Measurements from ENCODE around the gene ENPP3. TPM values are rescaled to one million over a fixed set of nuclear protein-coding genes. Genes with fewer than 3 reads are reported as not detected.

ENPP3 gene
- total RNA-seq, 2 donors from 2014 or later: 2.2 to 25.0 TPM

- WGBS: 56% methylated on average over 1 of the region's 1 CpG
Measured at GRCh38 chr6:131660195-131660594, 23.1 kb downstream of the ENPP3 start.

GRCh38 chr6:131663578-131664165 is 26.6 kb downstream of the ENPP3 start:
- 91% methylated on average over 2 of the region's 2 CpGs for WGBS
- TF ChIP-seq POLR2AphosphoS5 (IDR thresholded peaks at IDR 0.05): no peak
- TF ChIP-seq, protein P1, sequence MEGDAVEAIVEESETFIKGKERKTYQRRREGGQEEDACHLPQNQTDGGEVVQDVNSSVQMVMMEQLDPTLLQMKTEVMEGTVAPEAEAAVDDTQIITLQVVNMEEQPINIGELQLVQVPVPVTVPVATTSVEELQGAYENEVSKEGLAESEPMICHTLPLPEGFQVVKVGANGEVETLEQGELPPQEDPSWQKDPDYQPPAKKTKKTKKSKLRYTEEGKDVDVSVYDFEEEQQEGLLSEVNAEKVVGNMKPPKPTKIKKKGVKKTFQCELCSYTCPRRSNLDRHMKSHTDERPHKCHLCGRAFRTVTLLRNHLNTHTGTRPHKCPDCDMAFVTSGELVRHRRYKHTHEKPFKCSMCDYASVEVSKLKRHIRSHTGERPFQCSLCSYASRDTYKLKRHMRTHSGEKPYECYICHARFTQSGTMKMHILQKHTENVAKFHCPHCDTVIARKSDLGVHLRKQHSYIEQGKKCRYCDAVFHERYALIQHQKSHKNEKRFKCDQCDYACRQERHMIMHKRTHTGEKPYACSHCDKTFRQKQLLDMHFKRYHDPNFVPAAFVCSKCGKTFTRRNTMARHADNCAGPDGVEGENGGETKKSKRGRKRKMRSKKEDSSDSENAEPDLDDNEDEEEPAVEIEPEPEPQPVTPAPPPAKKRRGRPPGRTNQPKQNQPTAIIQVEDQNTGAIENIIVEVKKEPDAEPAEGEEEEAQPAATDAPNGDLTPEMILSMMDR (IDR thresholded peaks at IDR 0.05): no peak
- no peak for DNase-seq (ENCODE audit: low spot score)
- intact Hi-C loops (cut with DNase I): no loop called here
- H3K36me3 ChIP-seq: no peaks in the 10 kb centered on the region
- H3K27me3 ChIP-seq (replicated peaks; ENCODE audit: insufficient read depth): no peaks in the 10 kb centered on the region
- H3K27ac ChIP-seq: no peak overlapping the region
- no peaks in the 10 kb centered on the region for H3K9me3 ChIP-seq
- no peaks in the 10 kb centered on the region for H3K4me1 ChIP-seq (replicated peaks)
- no peak overlapping the region for H3K4me3 ChIP-seq

More at GRCh38 chr6:131660195-131660594, 23.1 kb downstream of the ENPP3 start:
- intact Hi-C loops (cut with DNase I): no loop called here
- DNase-seq (ENCODE audit: low spot score): no peak
- H3K4me3 ChIP-seq: no peak overlapping the region
- H3K4me1 ChIP-seq (replicated peaks): no peaks in the 10 kb centered on the region
- H3K27me3 ChIP-seq (replicated peaks; ENCODE audit: insufficient read depth): no peaks in the 10 kb centered on the region
- TF ChIP-seq, protein P1 (IDR thresholded peaks at IDR 0.05): no peak
- TF ChIP-seq POLR2A (IDR thresholded peaks at IDR 0.05) (no peak), POLR2AphosphoS5 (IDR thresholded peaks at IDR 0.05) (no peak)
- H3K27ac ChIP-seq: no peak overlapping the region
- H3K36me3 ChIP-seq: no peaks in the 10 kb centered on the region
- no peaks in the 10 kb centered on the region for H3K9me3 ChIP-seq

DNA sequence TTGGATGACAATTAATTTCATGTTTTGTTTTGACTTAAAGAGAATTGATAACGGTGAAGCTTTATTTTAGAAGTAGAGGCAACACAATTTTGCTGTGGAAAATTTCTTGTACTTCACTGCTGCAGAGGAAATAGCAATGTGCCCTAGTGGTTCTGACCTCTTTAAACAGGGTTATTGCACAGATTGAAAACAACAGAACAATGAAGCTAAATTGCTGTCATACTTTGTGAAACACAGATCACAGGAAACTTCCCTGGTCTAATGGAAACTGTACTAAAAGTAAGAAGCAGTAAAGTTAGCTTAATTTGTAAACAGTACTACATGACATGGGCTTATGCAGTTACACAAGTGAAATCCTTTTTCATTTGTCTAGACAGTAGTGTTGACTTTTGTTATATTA is 32.8 kb downstream of the ENPP3 start:
- H3K36me3 ChIP-seq: no peaks in the 10 kb centered on the region
- no peak for DNase-seq (ENCODE audit: low spot score)
- no peak for TF ChIP-seq POLR2AphosphoS5 (IDR thresholded peaks at IDR 0.05)
- TF ChIP-seq, protein P1 (IDR thresholded peaks at IDR 0.05): no peak
- TF ChIP-seq POLR2A (IDR thresholded peaks at IDR 0.05): no peak
- 44% methylated on average over 1 of the region's 1 CpG for WGBS
- no peaks in the 10 kb centered on the region for H3K4me1 ChIP-seq (replicated peaks)
- intact Hi-C loops (cut with DNase I): no loop called here
- H3K27me3 ChIP-seq (replicated peaks; ENCODE audit: insufficient read depth): no peaks in the 10 kb centered on the region
- no peak overlapping the region for H3K27ac ChIP-seq
- no peaks in the 10 kb centered on the region for H3K9me3 ChIP-seq
- no peak overlapping the region for H3K4me3 ChIP-seq

- intact Hi-C loops (cut with DNase I): no loop called here
- Histone ChIP-seq H3K27ac (no peak overlapping the region), H3K36me3 (no peaks in the 10 kb centered on the region), H3K4me3 (no peak overlapping the region), H3K27me3 (replicated peaks; ENCODE audit: insufficient read depth) (no peaks in the 10 kb centered on the region), H3K4me1 (replicated peaks) (no peaks in the 10 kb centered on the region), H3K9me3 (no peaks in the 10 kb centered on the region)
- no peak for TF ChIP-seq POLR2AphosphoS5 (IDR thresholded peaks at IDR 0.05)
- TF ChIP-seq, protein P1 (IDR thresholded peaks at IDR 0.05): no peak
- 98% methylated on average over 2 of the region's 2 CpGs for WGBS
- no peak for DNase-seq (ENCODE audit: low spot score)
Measured at GRCh38 chr6:131673184-131673583, 36.1 kb downstream of the ENPP3 start.

GRCh38 chr6:131678442-131678841 is 41.3 kb downstream of the ENPP3 start:
- H3K36me3 ChIP-seq: no peaks in the 10 kb centered on the region
- H3K9me3 ChIP-seq: no peaks in the 10 kb centered on the region
- intact Hi-C loops (cut with DNase I): no loop called here
- no peaks in the 10 kb centered on the region for H3K4me1 ChIP-seq (replicated peaks)
- H3K4me3 ChIP-seq: no peak overlapping the region
- no peak for DNase-seq (ENCODE audit: low spot score)
- no peaks in the 10 kb centered on the region for H3K27me3 ChIP-seq (replicated peaks; ENCODE audit: insufficient read depth)
- WGBS: 82% methylated on average over 5 of the region's 5 CpGs
- TF ChIP-seq, protein P1 (IDR thresholded peaks at IDR 0.05): no peak
- TF ChIP-seq POLR2AphosphoS5 (IDR thresholded peaks at IDR 0.05) (no peak), POLR2A (IDR thresholded peaks at IDR 0.05) (no peak)
- no peak overlapping the region for H3K27ac ChIP-seq
